GM11168 (cell line): Measurements from ENCODE around the gene C2CD5.

Experiments
- in situ Hi-C: fragments of 300-500 bp; cut with MboI; formaldehyde crosslinking; loops from one replicate; pipeline ENCODE4 v1.12.0; 2022; ENCODE audit warnings: low sequenced_read_pairs; ENCODE audit not compliant: unreplicated experiment

The C2CD5 gene

GRCh38 chr12:22437031-22437806 lies 107.1 kb downstream of the C2CD5 start:
- in situ Hi-C loops, result loop anchor here (25.0 kb wide), 1 partner anchor 750 kb away; no protein-coding TSS in a partner anchor

DNA sequence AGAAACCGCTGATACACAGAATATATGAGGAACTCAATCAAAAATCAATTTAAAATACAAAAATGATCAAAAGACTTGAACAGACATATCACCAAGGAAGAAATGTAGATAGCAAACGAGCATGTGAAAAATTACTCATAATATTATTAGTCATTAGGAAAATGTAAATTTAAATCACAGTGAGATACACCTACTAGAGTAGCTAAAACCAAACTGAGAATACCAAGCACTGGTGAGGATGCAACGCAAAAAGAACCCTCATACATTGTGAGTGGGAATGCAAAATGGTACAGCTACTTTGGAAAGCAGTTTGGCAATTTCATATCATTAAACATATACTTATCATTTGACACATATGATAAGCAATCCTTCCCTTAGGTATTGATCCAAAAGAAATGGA lies 108.8 kb downstream of the C2CD5 start:
- in situ Hi-C loops, result loop anchor here (25.0 kb wide), 1 partner anchor 748 kb away; no protein-coding TSS in a partner anchor

DNA sequence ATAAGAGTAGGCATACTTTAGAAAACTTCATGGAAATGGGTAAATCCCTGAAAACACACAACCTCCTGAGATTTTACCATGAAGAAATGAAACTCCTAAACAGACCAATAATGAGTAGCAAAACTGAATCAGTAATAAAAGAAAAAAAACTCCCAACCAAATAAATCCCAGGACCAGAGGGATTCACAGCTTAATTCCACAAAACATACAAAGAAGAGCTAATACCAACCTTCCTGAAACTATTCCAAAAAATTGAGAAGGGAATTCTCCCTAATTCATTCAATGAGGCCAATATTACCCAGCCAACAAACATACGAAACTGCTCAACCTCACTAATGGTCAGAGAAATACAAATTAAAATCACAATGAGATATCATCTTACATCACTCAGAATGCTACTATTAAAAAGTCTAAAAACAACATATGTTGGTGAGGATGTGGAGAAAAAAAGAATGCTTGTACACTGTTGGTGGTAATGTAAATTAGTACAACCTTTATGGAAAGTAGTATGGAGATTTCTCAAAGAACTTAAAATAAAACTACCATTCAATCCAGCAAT lies 112.6 kb downstream of the C2CD5 start:
- in situ Hi-C loops, result loop anchor here (25.0 kb wide), 1 partner anchor 744 kb away; no protein-coding TSS in a partner anchor

- in situ Hi-C loops, result no loop called here
These were observed 127.5 kb downstream of the C2CD5 start for GRCh38 chr12:22416801-22417200.

GRCh38 chr12:22415342-22416309 lies 128.7 kb downstream of the C2CD5 start:
- in situ Hi-C loops, result no loop called here

DNA sequence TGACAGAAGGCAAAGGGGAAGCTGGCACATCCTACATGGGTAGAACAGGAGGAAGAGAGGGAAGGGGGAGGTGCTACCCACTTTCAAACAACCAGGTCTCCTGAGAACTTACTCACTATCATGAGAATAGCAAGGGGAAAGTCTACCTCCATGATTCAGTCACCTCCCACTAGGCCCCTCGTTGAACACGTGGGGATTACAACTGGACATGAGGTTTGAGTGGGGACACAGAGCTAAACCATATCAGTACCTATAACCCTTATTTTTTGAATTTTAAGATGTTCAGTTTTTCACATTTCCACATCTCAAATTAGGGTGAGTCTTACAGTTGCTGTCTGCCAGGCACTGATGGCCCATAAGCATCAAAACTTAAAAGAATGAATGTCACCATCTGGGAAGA lies 129.6 kb downstream of the C2CD5 start:
- in situ Hi-C loops, result no loop called here

GRCh38 chr12:22413592-22413991 lies 130.8 kb downstream of the C2CD5 start:
- in situ Hi-C loops, result no loop called here

DNA sequence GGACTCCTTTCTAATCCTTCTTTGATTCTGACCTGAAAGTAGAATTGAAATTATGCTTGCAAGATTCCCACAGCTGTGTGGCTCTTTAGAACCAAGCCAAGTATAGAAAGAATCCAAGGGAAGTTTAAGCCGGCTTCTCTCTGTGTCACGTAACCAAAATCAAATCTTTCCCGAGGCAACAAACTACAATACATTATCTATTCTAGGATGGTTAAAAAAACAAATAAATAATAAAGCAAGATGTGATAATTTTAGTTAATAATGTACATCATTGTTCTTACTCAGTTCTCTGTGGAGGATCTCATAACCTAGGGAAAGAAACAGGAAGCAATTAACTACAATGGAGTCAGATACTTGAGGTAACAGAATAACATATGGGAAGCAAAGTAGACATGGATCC lies 131.8 kb downstream of the C2CD5 start:
- in situ Hi-C loops, result no loop called here

DNA sequence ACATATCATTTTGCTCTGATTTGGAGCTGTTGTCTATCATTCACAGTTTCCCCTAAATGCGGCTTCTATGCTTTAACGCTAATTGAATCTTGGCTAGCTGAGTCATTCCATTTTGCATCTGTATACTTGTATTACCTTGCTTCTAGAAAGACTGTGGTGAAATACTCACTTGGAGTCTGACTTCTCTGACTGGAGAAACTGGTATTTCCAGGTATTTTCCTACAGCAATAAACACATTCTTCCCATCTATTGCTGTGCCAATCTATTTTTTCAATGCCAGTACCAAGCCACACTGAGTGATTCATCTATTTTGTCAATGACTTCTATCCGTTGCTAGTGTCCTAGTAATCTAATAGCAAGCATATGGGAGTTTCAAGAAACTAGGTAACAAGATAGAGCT lies 133.9 kb downstream of the C2CD5 start:
- in situ Hi-C loops, result no loop called here

GRCh38 chr12:22409377-22410164 lies 134.8 kb downstream of the C2CD5 start:
- in situ Hi-C loops, result no loop called here

DNA sequence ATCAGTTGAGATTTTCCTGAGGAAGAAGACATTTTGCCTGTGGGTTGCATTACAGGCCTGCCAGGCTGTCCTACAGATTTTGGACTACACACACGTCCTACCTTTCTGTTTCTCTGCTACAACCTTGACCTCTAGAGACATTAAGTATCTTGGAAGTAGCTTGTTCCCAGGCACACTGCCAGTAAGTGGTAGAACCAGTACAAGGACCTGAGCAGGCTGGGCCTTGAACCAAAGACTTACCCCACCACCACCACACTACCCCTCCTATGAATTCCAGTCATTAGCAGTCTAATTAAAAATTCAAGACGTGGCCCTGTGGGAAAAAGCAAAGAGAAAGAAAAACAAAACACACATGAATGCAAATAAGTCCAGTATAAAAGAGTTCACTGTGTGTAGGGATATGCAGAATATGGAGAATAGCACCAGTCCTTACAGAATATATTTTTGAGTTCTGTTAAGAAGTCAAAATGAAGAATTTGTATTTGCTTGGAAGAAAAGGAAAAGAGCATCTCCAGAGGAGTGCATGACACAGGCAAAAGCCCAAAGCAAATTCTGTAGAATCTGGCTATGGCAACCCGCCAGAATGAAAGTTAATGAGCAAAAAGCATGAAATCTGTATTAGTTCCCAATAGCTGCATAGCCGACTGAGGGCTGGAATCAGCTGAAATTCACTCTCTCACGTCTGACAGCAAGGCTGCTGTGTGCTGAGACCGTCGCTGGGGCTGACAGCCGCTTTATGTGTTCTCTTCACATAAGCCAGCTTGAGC lies 135.5 kb downstream of the C2CD5 start:
- in situ Hi-C loops, result no loop called here

- in situ Hi-C loops, result no loop called here
These were observed 136.9 kb downstream of the C2CD5 start for GRCh38 chr12:22407397-22407796.

DNA sequence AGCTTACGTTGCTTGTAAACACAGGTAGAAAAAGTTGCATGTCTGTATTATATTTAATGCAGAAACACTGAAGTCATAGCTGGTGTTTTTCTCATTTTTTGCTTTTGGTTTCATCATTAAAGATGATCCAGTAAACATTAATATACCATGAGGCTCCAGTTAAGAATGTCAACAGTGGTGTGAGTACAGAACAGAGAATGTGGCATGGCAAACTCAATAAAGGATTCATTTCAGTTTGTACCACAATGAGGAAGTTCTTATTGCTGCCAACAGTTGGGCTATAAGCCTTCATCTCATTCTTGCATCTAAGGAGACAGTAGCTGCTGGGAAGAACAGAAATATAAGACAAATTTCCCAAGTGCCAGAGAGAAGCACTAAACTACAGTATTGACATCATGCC lies 137.7 kb downstream of the C2CD5 start:
- in situ Hi-C loops, result no loop called here

- in situ Hi-C loops, result no loop called here
These were observed 144.7 kb downstream of the C2CD5 start for GRCh38 chr12:22399464-22400180.
